Activated T-helper 2 cell treated with anti-CD3 and anti-CD28 coated beads, Interferon-gamma antibody, Interleukin-2, Interleukin-4, amounts not matched to agents 10 μg/mL and 5 μg/mL and 100 μg/mL, durations not matched to agents 14 hours and 24 hours and 36 hours (primary cell): Measurements from ENCODE around the gene NLGN1. TPM values are rescaled to one million over a fixed set of nuclear protein-coding genes. Genes with fewer than 3 reads are reported as not detected.

Source experiments
- DNase-seq: peaks from one replicate; pipeline ENCODE4 v3.0.0; 2021; ENCODE audit warnings: low spot score
- H3K27ac Mint-ChIP-seq: one replicate; pipeline ENCODE4 v1.8.0; 2021; ENCODE audit warnings: mixed read lengths
- H3K27me3 Mint-ChIP-seq: one replicate; pipeline ENCODE4 v1.8.0; 2021; ENCODE audit warnings: low read depth, mixed read lengths
- H3K36me3 Mint-ChIP-seq: one replicate; pipeline ENCODE4 v1.8.0; 2021; ENCODE audit warnings: low read depth, mixed read lengths
- H3K4me1 Mint-ChIP-seq: one replicate; pipeline ENCODE4 v1.8.0; 2021; ENCODE audit warnings: low read depth, mixed read lengths
- H3K4me3 Mint-ChIP-seq: one replicate; pipeline ENCODE4 v1.8.0; 2021; ENCODE audit warnings: low read depth, mild to moderate bottlenecking, moderate library complexity, mixed read lengths
- H3K9me3 Mint-ChIP-seq: one replicate; pipeline ENCODE4 v1.8.0; 2021; ENCODE audit warnings: mixed read lengths
- intact Hi-C: fragments of 100-400 bp; cut with micrococcal nuclease; formaldehyde crosslinking; loops from one replicate; pipeline ENCODE4 v1.15.1; 2023
- total RNA-seq: library from RNA; stranded (reverse); gene quantifications from 2 replicates; pipeline ENCODE4 v1.2.3, GENCODE V29; 2022

Gene NLGN1
- total RNA-seq, 1 donor from 2014 or later, result not detected

DNA sequence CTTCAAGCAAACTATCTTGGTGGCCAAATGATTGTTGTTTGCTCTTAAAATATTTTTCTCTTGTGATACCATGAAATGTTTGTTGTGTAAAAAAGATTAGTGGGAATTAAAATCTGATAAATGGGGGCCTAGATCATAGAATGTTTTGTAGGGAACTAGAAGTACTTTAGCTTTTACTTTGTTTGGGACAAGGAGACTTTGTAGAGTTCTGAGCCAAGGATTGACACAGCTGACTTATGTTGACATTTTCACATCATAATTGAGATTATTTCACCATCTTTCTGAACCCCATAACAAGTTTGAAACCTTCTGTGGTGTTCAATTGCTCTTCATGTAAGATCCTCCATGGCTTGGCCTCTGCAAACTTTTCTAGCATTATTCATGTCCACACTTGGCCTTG lies 235.4 kb downstream of the NLGN1 start:
- Mint-ChIP-seq H3K4me3 (no peak overlapping the region), H3K27me3 (no peaks in the 10 kb centered on the region), H3K4me1 (no peaks in the 10 kb centered on the region), H3K27ac (no peak overlapping the region), H3K9me3 (no peaks in the 10 kb centered on the region), H3K36me3 (no peaks in the 10 kb centered on the region)
- no peak for DNase-seq
- intact Hi-C loops, result no loop called here

DNA sequence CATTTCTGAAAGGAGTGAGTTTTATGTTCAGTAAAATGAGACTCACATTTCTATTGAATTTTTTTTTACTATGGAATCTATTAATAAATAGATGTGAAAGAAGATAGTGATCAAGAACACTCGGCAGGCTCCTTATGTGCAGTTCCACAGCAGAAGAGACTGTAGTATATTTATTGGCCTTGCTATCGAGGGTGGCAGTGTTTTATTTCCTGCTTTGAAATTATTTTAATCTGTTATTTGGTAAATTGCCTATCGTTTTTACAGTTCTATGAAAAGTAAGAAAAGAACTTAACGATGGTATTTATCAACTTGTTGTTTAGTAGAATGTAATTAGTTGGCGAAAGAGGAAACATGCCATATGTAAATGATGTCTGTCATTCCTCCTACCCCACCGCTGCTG lies 238.3 kb downstream of the NLGN1 start:
- Mint-ChIP-seq H3K27me3 (no peaks in the 10 kb centered on the region), H3K4me1 (no peaks in the 10 kb centered on the region), H3K27ac (no peak overlapping the region), H3K9me3 (no peaks in the 10 kb centered on the region), H3K36me3 (no peaks in the 10 kb centered on the region), H3K4me3 (no peak overlapping the region)
- intact Hi-C loops, result no loop called here
- no peak for DNase-seq

DNA sequence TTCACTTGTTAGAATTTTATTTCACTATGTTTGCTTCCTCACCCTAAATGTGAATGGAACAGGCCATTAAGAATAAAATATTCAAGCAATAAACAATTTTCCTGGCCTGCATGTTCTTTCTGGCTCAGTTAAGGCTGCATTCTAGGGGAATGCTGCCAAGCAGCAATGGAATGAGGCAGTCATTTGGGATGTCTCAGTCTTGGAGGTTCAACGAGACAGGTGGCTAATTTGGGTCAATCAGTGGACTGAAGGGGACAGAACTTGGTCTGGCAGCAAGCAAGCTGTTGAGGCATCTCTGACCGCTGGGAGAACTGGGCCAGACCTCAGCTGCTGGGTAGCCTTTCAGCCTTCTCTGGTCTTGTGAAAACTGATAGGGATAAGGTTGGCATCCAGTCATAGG lies 241.6 kb downstream of the NLGN1 start:
- no peak for DNase-seq
- Mint-ChIP-seq H3K27me3 (no peaks in the 10 kb centered on the region), H3K27ac (no peak overlapping the region), H3K9me3 (no peaks in the 10 kb centered on the region), H3K4me1 (no peaks in the 10 kb centered on the region), H3K36me3 (no peaks in the 10 kb centered on the region), H3K4me3 (no peak overlapping the region)
- intact Hi-C loops, result no loop called here

DNA sequence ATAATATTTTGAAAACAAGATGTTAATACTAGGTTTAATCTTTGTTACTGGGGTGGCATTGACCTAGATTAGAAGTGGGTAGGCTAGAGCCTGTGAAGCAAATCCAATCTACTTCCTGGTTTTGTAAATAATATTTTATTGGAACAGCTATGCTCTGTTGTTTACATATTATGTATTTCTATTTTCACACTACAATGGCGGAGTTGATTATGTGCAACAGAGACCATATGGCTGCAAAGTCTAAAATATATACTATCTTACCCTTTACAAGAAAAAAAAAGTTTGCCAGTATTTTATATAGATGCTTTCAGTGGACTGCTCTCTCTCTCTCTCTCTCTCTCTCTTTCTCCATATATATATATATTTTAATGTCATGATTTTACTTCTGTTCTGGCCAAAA lies 244.2 kb downstream of the NLGN1 start:
- Mint-ChIP-seq H3K4me3 (no peak overlapping the region), H3K4me1 (no peaks in the 10 kb centered on the region), H3K27me3 (no peaks in the 10 kb centered on the region), H3K9me3 (no peaks in the 10 kb centered on the region), H3K27ac (no peak overlapping the region), H3K36me3 (no peaks in the 10 kb centered on the region)
- no peak for DNase-seq
- intact Hi-C loops, result no loop called here

DNA sequence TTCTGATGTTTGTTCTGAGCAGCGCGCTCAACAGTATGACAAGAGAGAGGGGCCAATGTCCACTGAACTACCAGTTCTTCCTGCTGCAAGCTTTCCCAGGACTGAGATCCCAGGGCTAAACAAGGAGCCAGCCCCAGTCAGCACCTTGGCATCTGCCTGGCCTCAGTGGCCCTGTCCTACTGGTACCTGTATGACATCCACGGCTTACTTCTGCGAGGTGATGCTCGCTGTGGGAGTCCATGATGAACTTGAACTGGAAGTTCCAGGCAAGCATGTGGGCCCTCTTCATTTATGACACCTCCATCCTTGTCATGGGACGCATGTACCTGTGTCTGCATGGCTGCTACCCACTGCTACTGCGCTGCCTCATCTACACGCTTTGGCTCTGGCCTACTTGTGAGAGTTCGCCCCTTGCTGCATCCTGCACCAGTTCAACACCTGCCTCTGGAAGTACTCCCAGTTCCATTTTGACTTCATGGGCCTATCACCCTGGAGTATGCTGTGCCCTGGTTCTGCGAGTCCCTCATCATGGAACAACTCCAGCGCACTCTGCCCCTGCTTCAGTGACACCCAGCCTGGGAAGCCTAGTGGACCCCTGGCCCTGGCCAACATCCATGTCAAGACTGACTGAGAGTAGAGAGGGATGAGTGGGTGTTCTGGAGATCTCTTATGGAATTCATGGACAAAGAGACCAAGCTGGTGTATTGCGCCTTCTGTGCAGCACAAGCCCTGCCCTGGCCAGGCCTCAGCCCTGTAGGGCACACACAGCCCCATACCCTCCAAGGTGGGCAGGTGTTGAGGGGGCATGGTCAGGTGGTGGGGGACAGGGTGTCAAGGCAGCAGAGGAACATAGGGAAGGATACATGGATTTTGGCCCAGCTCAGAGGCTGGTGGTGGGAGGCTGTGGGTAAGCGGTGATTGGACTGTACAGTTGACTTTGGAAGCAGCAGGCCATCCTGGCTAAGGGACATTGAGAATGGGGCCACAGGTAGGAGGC lies 246.8 kb downstream of the NLGN1 start:
- Mint-ChIP-seq H3K36me3 (no peaks in the 10 kb centered on the region), H3K4me1 (no peaks in the 10 kb centered on the region), H3K27ac (no peak overlapping the region), H3K4me3 (no peak overlapping the region), H3K9me3 (no peaks in the 10 kb centered on the region), H3K27me3 (no peaks in the 10 kb centered on the region)
- DNase-seq, result no peak
- intact Hi-C loops, result no loop called here

DNA sequence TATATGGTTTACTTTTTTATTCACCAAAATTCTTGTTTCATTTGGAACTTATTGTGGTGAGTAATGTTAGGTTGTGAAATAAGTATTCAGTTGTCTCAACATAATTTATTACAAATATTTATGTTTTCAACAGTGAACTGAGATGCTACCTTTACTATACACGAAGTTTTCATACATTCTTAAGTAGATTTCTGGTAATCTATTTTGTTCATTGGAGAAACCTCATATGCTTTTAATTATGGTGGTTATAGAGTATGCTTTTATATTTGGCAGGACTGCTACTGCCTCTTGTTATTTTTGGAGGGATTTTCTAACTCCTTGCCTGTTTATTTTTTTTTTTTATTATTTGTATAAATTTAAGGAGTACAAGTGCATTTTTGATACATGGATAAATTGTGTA lies 253.1 kb downstream of the NLGN1 start:
- intact Hi-C loops, result no loop called here
- Mint-ChIP-seq H3K27me3 (no peaks in the 10 kb centered on the region), H3K4me3 (no peak overlapping the region), H3K27ac (no peak overlapping the region), H3K9me3 (no peaks in the 10 kb centered on the region), H3K4me1 (no peaks in the 10 kb centered on the region), H3K36me3 (no peaks in the 10 kb centered on the region)
- no peak for DNase-seq

DNA sequence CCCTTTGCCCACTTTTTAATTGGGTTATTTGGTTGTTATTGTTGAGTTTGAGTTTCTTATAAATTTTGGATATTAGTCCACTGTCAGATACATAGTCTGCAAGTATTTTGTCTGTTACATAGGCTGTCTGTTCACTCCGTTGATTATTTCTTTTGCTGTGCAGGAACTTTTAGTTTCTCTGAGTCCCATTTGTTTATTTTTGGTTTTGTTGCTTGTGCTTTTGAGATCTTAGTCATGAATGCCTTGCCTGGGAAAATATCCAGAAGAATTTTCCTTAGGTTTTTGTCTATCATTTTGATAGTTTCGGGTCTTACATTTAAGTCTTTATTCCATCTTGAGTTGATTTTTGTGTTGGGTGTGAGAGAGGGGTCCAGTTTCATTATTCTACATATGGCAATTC lies 254.5 kb downstream of the NLGN1 start:
- Mint-ChIP-seq H3K4me3 (no peak overlapping the region), H3K4me1 (no peaks in the 10 kb centered on the region), H3K9me3 (no peaks in the 10 kb centered on the region), H3K27ac (no peak overlapping the region), H3K27me3 (no peaks in the 10 kb centered on the region), H3K36me3 (no peaks in the 10 kb centered on the region)
- intact Hi-C loops, result no loop called here
- DNase-seq, result no peak

DNA sequence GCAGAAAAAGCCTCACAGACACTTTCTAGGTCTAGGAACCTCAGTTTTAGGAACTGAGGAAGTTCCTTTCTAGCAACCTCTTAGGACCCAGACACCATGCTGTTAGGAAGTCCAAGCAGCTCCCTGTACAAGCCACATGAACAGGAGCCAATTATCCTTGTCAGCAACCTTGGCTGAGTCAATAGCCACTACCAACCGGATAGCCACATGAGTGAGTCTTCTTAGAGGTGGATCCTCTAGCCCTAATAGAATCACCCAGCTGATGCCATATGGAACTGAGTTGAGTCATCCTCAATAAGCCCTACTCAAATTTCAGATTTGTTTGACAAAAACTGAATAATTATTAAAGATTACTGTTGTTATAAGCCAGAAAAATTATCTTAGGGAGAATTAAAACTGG lies 256.2 kb downstream of the NLGN1 start:
- intact Hi-C loops, result no loop called here
- Mint-ChIP-seq H3K4me1 (no peaks in the 10 kb centered on the region), H3K27me3 (no peaks in the 10 kb centered on the region), H3K9me3 (no peaks in the 10 kb centered on the region), H3K4me3 (no peak overlapping the region), H3K36me3 (no peaks in the 10 kb centered on the region), H3K27ac (no peak overlapping the region)
- DNase-seq, result no peak

DNA sequence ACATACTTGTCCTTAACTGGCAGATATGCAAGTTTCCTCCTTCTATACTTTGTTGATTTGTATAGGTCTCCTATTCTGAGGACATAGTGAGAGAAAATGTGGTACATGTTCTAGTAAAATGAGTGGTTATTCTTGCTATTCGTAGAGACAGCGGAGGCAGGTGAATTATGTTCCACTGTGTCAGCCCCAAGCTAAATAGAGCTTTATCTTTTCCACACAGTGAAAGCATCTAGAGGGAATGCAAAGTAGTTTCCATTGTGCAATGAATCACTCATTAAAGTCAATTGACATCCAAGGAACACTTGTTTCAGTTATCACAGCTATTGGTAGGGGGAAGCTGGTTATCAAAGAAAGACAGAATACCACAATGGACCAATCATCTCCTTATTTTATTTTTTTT lies 262.4 kb downstream of the NLGN1 start:
- H3K4me1 Mint-ChIP-seq, result no peaks in the 10 kb centered on the region
- no peaks in the 10 kb centered on the region for H3K27me3 Mint-ChIP-seq
- intact Hi-C loops, result no loop called here
- no peak for DNase-seq
- H3K4me3 Mint-ChIP-seq, result no peak overlapping the region
- no peak overlapping the region for H3K27ac Mint-ChIP-seq
- no peaks in the 10 kb centered on the region for H3K36me3 Mint-ChIP-seq
- H3K9me3 Mint-ChIP-seq, result no peaks in the 10 kb centered on the region

DNA sequence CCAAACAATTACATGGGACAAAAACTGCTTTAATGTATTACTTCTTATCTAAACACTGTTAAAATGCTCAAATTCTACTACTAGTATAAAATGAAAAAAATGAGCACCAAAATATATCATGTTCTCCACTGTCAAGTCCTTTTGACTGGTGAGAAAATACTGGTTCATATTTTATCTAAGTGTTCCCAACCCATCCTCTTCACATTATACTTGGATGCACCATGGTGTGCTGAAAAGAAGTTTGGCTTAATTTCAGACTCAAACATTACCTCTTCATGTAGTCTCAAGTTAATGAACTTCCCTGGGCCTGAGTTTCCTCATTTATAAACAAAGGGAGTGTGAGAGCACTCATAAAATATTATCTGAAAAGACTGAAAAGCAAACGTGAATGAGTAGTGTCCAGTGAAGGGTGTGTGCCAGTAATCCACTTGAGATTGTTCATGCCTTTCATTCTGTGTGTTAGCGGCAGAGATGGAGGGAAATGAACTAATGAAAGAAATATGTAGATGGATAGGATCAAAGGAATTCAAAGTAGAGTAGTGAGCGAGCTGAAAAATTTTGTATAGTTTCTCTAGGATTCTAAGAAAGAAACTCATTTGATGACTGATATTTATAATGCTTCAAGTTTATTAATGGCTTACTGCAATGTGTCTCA lies 263.2 kb downstream of the NLGN1 start:
- no peak for DNase-seq
- no peaks in the 10 kb centered on the region for H3K4me1 Mint-ChIP-seq
- intact Hi-C loops, result no loop called here

DNA sequence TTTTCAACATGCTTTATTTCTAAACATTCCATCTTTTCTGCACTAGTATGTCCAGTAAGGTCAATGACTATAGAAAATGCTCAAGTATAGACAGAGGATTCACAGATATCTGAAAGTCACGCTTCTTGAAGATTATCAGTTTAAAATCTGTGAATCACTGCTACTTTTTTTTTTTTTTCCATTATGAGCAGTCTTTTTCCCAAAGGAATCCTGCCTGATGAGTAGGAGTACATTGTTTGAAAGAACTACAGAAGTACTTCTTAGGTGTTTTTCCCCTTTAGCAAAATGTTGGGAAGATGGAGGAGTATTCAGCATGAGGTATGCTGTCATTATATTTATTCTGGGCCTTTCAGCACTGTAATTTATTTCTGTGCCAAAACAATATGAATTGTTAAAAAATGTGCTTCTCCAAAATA lies 266.2 kb downstream of the NLGN1 start:
- no peaks in the 10 kb centered on the region for H3K4me1 Mint-ChIP-seq
- H3K9me3 Mint-ChIP-seq, result no peaks in the 10 kb centered on the region
- H3K4me3 Mint-ChIP-seq, result no peak overlapping the region
- intact Hi-C loops, result no loop called here
- no peaks in the 10 kb centered on the region for H3K36me3 Mint-ChIP-seq
- H3K27me3 Mint-ChIP-seq, result no peaks in the 10 kb centered on the region
- no peak overlapping the region for H3K27ac Mint-ChIP-seq
- DNase-seq, result no peak

More for the DNA sequence above, 263.2 kb downstream of the NLGN1 start:
- no peaks in the 10 kb centered on the region for H3K27me3 Mint-ChIP-seq
- no peaks in the 10 kb centered on the region for H3K9me3 Mint-ChIP-seq
- H3K36me3 Mint-ChIP-seq, result no peaks in the 10 kb centered on the region
- H3K4me3 Mint-ChIP-seq, result no peak overlapping the region
- H3K27ac Mint-ChIP-seq, result no peak overlapping the region

DNA sequence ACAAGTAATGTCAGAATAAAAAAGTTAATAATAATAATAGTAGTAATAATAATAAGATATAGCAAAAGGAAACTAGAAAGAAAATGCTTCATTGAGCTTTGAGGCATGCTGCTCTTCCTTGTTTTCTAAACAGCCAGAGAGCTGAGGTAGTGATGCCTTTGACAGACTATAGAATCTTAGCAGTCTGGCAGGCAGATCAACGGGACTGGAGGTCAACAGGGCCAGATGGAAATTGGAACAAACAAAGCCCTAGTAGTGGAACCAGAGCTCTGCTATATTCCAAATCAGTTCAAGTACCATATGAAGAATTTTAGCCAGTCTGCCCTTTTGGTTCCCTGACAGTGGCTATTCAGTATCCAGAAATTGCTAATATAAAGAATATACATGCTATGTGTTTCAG lies 278.6 kb downstream of the NLGN1 start:
- H3K9me3 Mint-ChIP-seq, result no peaks in the 10 kb centered on the region

DNA sequence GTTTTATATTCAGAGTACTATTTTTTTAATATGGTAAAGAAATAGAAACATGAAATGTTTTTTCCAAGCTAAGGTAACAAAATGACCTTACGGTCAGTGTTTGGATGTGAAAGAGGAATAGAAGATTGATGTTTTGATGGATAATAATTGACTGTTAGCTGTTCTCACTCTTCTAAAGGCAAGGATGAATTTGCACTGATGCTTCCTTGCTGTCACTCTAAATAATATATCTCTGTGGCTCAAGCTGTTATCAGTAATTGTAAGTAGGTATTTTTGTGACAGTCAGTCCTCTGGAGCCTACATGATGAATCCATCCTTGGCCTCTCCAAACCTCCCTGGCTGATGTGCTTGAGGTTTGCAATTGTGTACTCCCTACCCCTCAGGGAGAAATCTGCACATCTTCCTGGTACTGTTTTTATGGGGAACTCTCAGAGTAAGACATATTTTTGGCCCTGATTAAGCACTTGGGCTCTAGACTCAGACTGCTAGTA lies 283.7 kb downstream of the NLGN1 start:
- Mint-ChIP-seq H3K27me3 (no peaks in the 10 kb centered on the region), H3K27ac (no peak overlapping the region), H3K4me1 (no peaks in the 10 kb centered on the region), H3K36me3 (no peaks in the 10 kb centered on the region), H3K4me3 (no peak overlapping the region), H3K9me3 (no peaks in the 10 kb centered on the region)
- intact Hi-C loops, result no loop called here
- no peak for DNase-seq

More for the DNA sequence above, 278.6 kb downstream of the NLGN1 start:
- no peak overlapping the region for H3K27ac Mint-ChIP-seq
- H3K4me3 Mint-ChIP-seq, result no peak overlapping the region
- H3K36me3 Mint-ChIP-seq, result no peaks in the 10 kb centered on the region
- intact Hi-C loops, result no loop called here
- no peaks in the 10 kb centered on the region for H3K4me1 Mint-ChIP-seq
- H3K27me3 Mint-ChIP-seq, result no peaks in the 10 kb centered on the region
- DNase-seq, result no peak
